ENCODE data around the gene CASKIN2.

- TF ChIP-seq CTCF (IDR thresholded peaks at IDR 0.05; ENCODE audit: low read depth, low read length, poor library complexity, severe bottlenecking): no peak
- no peak for TF ChIP-seq EZH2phosphoT487 (IDR thresholded peaks at IDR 0.05; ENCODE audit: borderline replicate concordance, low read length)
Observed at GRCh38 chr17:75493476-75494129, 21.7 kb downstream of the CASKIN2 start.
